Mesothelial cell of epicardium (in vitro differentiated cells): Measurements from ENCODE around the gene GRK3. TPM values are rescaled to one million over a fixed set of nuclear protein-coding genes. Genes with fewer than 3 reads are reported as not detected.
"Not testable (repeated sequence)": the region's sequence is repeated elsewhere in the genome, so short reads cannot be mapped to it uniquely, and the experiment has no call there.

Source experiments
- DNase-seq, 2 experiments: peaks; one replicate each; pipeline ENCODE4 v3.0.0; 2021; ENCODE audit warnings: low spot score in 2 of 2; ENCODE audit not compliant: unreplicated experiment in 2 of 2
- H3K27ac Mint-ChIP-seq: 2 replicates; pipeline ENCODE4 v1.8.0; 2021; ENCODE audit warnings: mixed read lengths
- H3K27me3 Mint-ChIP-seq: 2 replicates; pipeline ENCODE4 v1.8.0; 2021; ENCODE audit warnings: low read depth, mixed read lengths
- H3K36me3 Mint-ChIP-seq: 2 replicates; pipeline ENCODE4 v1.8.0; 2021; ENCODE audit warnings: mixed read lengths
- H3K4me1 Mint-ChIP-seq: 2 replicates; pipeline ENCODE4 v1.8.0; 2021; ENCODE audit warnings: mixed read lengths
- H3K4me3 Mint-ChIP-seq: 2 replicates; pipeline ENCODE4 v1.8.0; 2021; ENCODE audit warnings: mild to moderate bottlenecking, moderate library complexity, mixed read lengths
- H3K9me3 Mint-ChIP-seq: 2 replicates; pipeline ENCODE4 v1.8.0; 2021; ENCODE audit warnings: mixed read lengths
- CTCF ChIP-seq: fragments of 200-600 bp; sonication (generic); IDR thresholded peaks from one replicate; pipeline ENCODE4 v1.5.0; 2021; ENCODE audit warnings: antibody characterized with exemption; ENCODE audit not compliant: unreplicated experiment
- total RNA-seq: library from RNA; stranded (reverse); gene quantifications from 3 replicates; pipeline ENCODE4 v1.2.1, GENCODE V29; 2021

Gene GRK3
- total RNA-seq, 1 donor from 2014 or later: 13.8 TPM

DNA sequence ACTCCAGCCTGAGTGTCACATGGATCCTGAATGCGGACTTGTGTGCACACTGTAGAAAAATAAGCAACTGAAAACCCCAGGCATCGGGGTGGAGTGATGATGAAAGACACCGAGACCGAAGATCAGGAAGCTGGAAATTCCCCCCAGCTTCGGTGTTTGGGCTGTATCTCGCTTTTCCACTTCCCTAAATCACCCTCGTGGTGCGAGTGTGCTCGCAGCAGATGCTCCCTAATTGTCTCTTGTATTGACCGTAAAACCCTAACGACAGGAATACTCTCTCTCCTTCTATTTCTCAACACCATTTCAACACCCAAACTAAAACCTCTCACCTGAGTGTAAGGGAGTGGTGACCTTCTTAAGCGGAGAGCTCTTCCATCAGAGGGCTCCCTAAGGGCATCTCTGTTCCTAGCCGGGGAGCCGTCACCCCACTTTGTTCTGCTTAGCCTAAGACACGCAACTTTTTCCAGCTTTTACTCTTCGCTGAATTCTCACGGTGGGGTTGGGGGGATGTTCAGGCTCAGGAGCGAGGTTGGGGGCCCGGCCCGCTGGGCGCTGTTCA is 635 bp upstream of the GRK3 start:
- H3K27ac Mint-ChIP-seq: peak overlapping the region; percentile 20

GRCh38 chr22:25564979-25565677 is 653 bp downstream of the GRK3 start:
- peaks cover 3% of the 10 kb centered on the region for H3K27me3 Mint-ChIP-seq
- TF ChIP-seq CTCF: no peak
- peaks cover 26% of the 10 kb centered on the region for H3K4me1 Mint-ChIP-seq
- peak in 1 of 2 experiments; percentile 45 for DNase-seq
- peak overlapping the region; percentile 84 for H3K4me3 Mint-ChIP-seq
- no peaks in the 10 kb centered on the region for H3K9me3 Mint-ChIP-seq
- peak overlapping the region; percentile 21 for H3K27ac Mint-ChIP-seq
- no peaks in the 10 kb centered on the region for H3K36me3 Mint-ChIP-seq

More for the DNA sequence above, 635 bp upstream of the GRK3 start:
- peak overlapping the region; percentile 89 for H3K4me3 Mint-ChIP-seq
- TF ChIP-seq CTCF: no peak
- no peak for DNase-seq
- H3K27me3 Mint-ChIP-seq: peaks cover 3% of the 10 kb centered on the region
- peaks cover 26% of the 10 kb centered on the region for H3K4me1 Mint-ChIP-seq
- no peaks in the 10 kb centered on the region for H3K9me3 Mint-ChIP-seq
- H3K36me3 Mint-ChIP-seq: no peaks in the 10 kb centered on the region

- peak overlapping the region; percentile 84 for H3K4me3 Mint-ChIP-seq
Measured at GRCh38 chr22:25566186-25566897, 1.9 kb downstream of the GRK3 start.

DNA sequence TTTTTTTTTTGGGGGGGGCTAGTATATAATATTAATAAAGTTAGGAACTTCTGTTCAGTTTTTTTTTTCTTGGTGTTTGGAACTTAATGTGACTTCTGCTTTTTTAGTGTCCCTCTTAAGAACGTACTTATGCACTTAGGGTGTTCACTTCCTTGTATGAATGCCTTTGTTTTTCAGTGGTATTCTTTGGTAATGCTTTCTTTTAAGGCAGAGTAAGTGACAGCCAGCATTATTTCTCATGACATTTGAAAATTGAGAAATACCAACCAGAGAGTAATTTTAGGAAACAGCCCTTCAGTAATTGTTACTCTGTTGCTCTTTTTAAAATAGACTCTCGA is 2.4 kb downstream of the GRK3 start:
- Mint-ChIP-seq H3K9me3 (no peaks in the 10 kb centered on the region), H3K27me3 (no peaks in the 10 kb centered on the region), H3K4me3 (no peak overlapping the region), H3K4me1 (peaks cover 26% of the 10 kb centered on the region), H3K27ac (no peak overlapping the region), H3K36me3 (no peaks in the 10 kb centered on the region)
- DNase-seq: no peak
- TF ChIP-seq CTCF: no peak

More at GRCh38 chr22:25566186-25566897, 1.9 kb downstream of the GRK3 start:
- Mint-ChIP-seq H3K4me1 (peaks cover 26% of the 10 kb centered on the region), H3K27ac (no peak overlapping the region), H3K27me3 (peaks cover 3% of the 10 kb centered on the region), H3K9me3 (no peaks in the 10 kb centered on the region), H3K36me3 (no peaks in the 10 kb centered on the region)
- no peak for DNase-seq
- no peak for TF ChIP-seq CTCF

DNA sequence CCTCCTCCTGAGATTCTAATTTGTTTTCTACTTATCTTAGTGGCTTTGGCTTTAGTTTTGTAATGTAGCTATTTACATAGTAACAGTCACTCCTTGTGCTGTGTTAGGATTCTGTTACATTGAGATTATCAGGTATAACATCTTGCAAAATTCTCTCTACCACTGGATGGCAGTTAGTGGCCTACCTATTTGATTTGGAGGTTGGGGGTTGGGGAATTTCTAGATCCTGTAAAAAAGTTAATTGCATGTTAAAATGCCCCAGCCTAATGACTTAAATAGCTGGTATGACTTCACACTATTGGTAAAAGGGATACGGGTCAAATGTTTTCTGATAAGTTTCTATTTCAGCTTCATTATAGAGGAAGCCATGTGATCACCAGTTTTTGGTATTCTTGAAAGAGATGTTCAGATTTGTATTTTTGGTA is 2.8 kb downstream of the GRK3 start:
- Mint-ChIP-seq H3K27me3 (no peaks in the 10 kb centered on the region), H3K27ac (no peak overlapping the region), H3K4me3 (no peak overlapping the region), H3K9me3 (no peaks in the 10 kb centered on the region), H3K4me1 (peaks cover 26% of the 10 kb centered on the region), H3K36me3 (no peaks in the 10 kb centered on the region)
- DNase-seq: no peak
- TF ChIP-seq CTCF: no peak

DNA sequence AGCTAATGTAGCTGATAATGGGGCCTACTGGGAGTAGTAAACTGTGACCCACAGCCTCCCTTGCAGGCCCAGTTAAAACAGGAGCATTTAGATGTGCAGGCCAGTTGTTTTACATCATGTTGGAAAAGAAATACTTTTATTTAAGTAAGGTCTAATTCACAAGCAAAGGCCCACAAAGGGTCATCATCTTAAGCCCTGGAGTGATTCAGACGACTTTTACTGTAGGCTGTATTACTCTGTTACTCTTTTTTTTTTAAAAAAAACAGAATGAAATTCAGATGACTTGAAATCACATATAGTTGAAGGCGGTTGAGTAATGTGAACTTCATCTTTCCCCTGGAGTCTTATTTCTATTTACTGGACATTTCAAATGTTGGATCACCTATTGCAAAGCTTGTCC is 3.6 kb downstream of the GRK3 start:
- not testable (repeated sequence) for DNase-seq, H3K27me3 Mint-ChIP-seq, H3K9me3 Mint-ChIP-seq, H3K36me3 Mint-ChIP-seq, H3K4me3 Mint-ChIP-seq, H3K27ac Mint-ChIP-seq
- H3K4me1 Mint-ChIP-seq: peaks cover 25% of the 10 kb centered on the region
